HEK293T (cell line): ENCODE results near the gene FKBP8.

Experiments used
- CTCF ChIA-PET: fragments of 350-600 bp; formaldehyde crosslinking; extraction: SDS; loops from one replicate; lab custom pipeline; 2021; ENCODE audit warnings: antibody characterized with exemption, inconsistent platforms; lab: Yijun Ruan, JAX
- POLR2A ChIA-PET: fragments of 350-600 bp; formaldehyde crosslinking; extraction: SDS; loops from one replicate; lab custom pipeline; 2020; ENCODE audit warnings: antibody characterized with exemption, inconsistent platforms; lab: Yijun Ruan, JAX
- DNase-seq: peaks from one replicate; pipeline ENCODE4 v3.0.0; 2012; ENCODE audit warnings: mixed read lengths; ENCODE audit errors: extremely low spot score
- ARNT ChIP-seq: fragments of 450-650 bp; IDR thresholded peaks from 2 replicates; pipeline ENCODE4 v1.6.1; 2017; ENCODE audit warnings: mild to moderate bottlenecking
- BHLHE40 ChIP-seq: fragments of 450-650 bp; IDR thresholded peaks from 2 replicates; pipeline ENCODE4 v1.6.1; 2016; ENCODE audit warnings: mild to moderate bottlenecking, moderate library complexity, borderline replicate concordance
- CTBP1 ChIP-seq: fragments of 450-650 bp; IDR thresholded peaks from 2 replicates; pipeline ENCODE4 v1.6.1; 2016; ENCODE audit warnings: borderline replicate concordance
- ELF4 ChIP-seq: fragments of 450-650 bp; IDR thresholded peaks from 2 replicates; pipeline ENCODE4 v1.6.1; 2017; ENCODE audit warnings: antibody characterized with exemption
- FOXA1 ChIP-seq: fragments of 450-650 bp; IDR thresholded peaks from 2 replicates; pipeline ENCODE4 v1.6.1; 2016; ENCODE audit warnings: mild to moderate bottlenecking
- FOXK2 ChIP-seq: fragments of 450-650 bp; IDR thresholded peaks from 2 replicates; pipeline ENCODE4 v1.6.1; 2016; ENCODE audit warnings: mild to moderate bottlenecking
- FOXM1 ChIP-seq: fragments of 450-650 bp; IDR thresholded peaks from 2 replicates; pipeline ENCODE4 v1.6.1; 2017; ENCODE audit warnings: mild to moderate bottlenecking, borderline replicate concordance
- HDGF ChIP-seq: fragments of 450-650 bp; IDR thresholded peaks from 2 replicates; pipeline ENCODE4 v1.6.1; 2017; ENCODE audit warnings: antibody characterized with exemption, borderline replicate concordance
- L3MBTL2 ChIP-seq: fragments of 450-650 bp; conservative IDR thresholded peaks from 2 replicates; pipeline ENCODE4 v1.6.1; 2016; ENCODE audit warnings: mild to moderate bottlenecking
- LEF1 ChIP-seq: fragments of 450-650 bp; IDR thresholded peaks from 2 replicates; pipeline ENCODE4 v1.6.1; 2017; ENCODE audit warnings: mild to moderate bottlenecking, borderline replicate concordance
- NFRKB ChIP-seq: fragments of 450-650 bp; IDR thresholded peaks from 2 replicates; pipeline ENCODE4 v1.6.1; 2016; ENCODE audit warnings: mild to moderate bottlenecking, moderate library complexity
- SP1 ChIP-seq: fragments of 450-650 bp; IDR thresholded peaks from 2 replicates; pipeline ENCODE4 v1.6.1; 2017
- SUZ12 ChIP-seq: fragments of 450-650 bp; IDR thresholded peaks from 2 replicates; pipeline ENCODE4 v1.6.1; 2016; ENCODE audit warnings: mild to moderate bottlenecking
- TARDBP ChIP-seq: fragments of 450-650 bp; IDR thresholded peaks from 2 replicates; pipeline ENCODE4 v1.6.1; 2016
- ZNF384 ChIP-seq: fragments of 450-650 bp; IDR thresholded peaks from 2 replicates; pipeline ENCODE4 v1.6.1; 2016
- TF ChIP-seq, protein P1 (sequence below): fragments of 450-650 bp; IDR thresholded peaks from 2 replicates; pipeline ENCODE4 v1.6.1; 2016

Gene FKBP8

GRCh38 chr19:18513868-18514267, 29.5 kb downstream of the FKBP8 start:
- CTCF ChIA-PET: no interaction called here
- TF ChIP-seq, protein P1, sequence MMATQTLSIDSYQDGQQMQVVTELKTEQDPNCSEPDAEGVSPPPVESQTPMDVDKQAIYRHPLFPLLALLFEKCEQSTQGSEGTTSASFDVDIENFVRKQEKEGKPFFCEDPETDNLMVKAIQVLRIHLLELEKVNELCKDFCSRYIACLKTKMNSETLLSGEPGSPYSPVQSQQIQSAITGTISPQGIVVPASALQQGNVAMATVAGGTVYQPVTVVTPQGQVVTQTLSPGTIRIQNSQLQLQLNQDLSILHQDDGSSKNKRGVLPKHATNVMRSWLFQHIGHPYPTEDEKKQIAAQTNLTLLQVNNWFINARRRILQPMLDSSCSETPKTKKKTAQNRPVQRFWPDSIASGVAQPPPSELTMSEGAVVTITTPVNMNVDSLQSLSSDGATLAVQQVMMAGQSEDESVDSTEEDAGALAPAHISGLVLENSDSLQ: no peak
- no peak for TF ChIP-seq BHLHE40
- no peak for TF ChIP-seq FOXM1
- POLR2A ChIA-PET: interaction anchor here (2.4 kb wide), 1 partner anchor 75 kb away, joined by 7 read pairs; the partner anchor contains the start of gene REX1BD
- DNase-seq: no peak

GRCh38 chr19:18510216-18510615, 33.2 kb downstream of the FKBP8 start:
- POLR2A ChIA-PET: interaction anchor here (1.2 to 1.5 kb wide), 2 partner anchors 10 to 62 kb away, joined by 3 to 4 read pairs; partner anchors contain the start of gene UBA52
- TF ChIP-seq NFRKB (no peak), ZNF384 (no peak)
- TF ChIP-seq, protein P1: no peak
- CTCF ChIA-PET: interaction anchor here (0.9 to 1.4 kb wide), 3 partner anchors 10 to 23 kb away, joined by 3 to 5 read pairs (median 3); no protein-coding TSS in a partner anchor
- DNase-seq: no peak

DNA sequence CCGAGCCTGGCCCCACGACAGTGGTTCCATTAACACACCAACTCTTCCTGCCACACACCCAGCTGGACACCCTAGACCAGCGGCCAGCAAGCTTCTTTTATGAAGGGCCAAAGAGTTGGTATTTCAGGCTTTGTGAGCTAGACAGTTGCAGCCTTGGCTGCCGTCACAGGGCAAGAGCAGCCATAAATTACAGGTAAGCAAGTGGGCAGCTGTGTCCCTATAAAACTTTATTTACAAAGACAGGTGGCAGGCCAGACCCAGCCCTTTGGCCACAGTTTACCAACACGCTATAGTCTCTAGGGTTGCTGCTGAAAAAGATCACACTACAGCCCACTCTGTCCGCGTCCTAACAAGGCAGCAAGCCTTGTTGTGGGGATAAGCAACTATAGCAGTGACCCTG, 34.8 kb downstream of the FKBP8 start:
- ChIA-PET CTCF (interaction anchor here (0.6 to 1.2 kb wide), 2 partner anchors 11 to 80 kb away, joined by 3 read pairs; no protein-coding TSS in a partner anchor), POLR2A (interaction anchor here (1.5 kb wide), 1 partner anchor 63 kb away, joined by 4 read pairs; the partner anchor contains the start of gene UBA52)
- no peak for DNase-seq
- no peak for TF ChIP-seq ELF4
- TF ChIP-seq SP1: no peak
- no peak for TF ChIP-seq LEF1
- no peak for TF ChIP-seq BHLHE40
- no peak for TF ChIP-seq FOXK2

- TF ChIP-seq FOXK2: no peak
- no peak for TF ChIP-seq SUZ12
- TF ChIP-seq ZNF384: no peak
- no peak for TF ChIP-seq ARNT
- no peak for TF ChIP-seq ELF4
- no peak for TF ChIP-seq L3MBTL2
- TF ChIP-seq NFRKB: no peak
- no peak for TF ChIP-seq HDGF
- no peak for TF ChIP-seq FOXM1
- no peak for TF ChIP-seq FOXA1
- CTCF ChIA-PET: interaction anchor here (1.2 kb wide), 1 partner anchor 12 kb away, joined by 3 read pairs; no protein-coding TSS in a partner anchor
- DNase-seq: no peak
- POLR2A ChIA-PET: no interaction called here
Observed at GRCh38 chr19:18507727-18508440, 35.5 kb downstream of the FKBP8 start.

DNA sequence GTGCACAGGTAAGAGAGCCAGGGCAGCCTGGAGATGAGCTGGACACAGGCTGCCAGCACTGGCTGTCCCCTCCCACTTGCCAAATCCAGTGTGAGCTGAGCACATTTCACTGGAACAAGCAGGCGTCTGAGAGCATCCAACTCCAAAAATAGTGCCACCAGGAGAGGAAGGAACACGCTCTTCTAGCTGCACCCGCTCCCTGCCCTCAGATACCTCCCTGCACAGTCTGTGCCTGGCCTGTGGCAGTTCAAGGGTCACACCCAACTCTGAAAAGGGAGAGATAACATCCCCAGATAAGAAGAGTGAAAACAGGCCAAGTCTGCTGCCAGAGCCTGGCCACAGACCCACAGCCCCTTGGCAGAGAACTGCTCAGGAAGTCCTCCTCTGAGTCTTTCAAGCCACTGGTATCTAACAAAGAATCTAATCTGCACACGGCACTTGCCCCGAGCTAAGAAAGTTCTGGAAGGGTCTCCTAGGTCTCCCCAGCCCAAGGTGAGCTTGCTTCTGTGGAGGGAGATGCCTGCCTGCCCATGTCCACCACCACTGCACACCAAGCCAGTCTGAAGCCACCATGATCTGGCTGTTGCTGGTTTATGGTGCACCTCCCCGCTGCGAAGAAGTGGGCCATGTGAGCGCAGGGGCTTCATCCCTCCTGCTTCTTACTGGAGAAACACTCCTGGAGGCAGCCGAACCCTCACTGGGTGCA, 36.2 kb downstream of the FKBP8 start:
- TF ChIP-seq CTBP1: no peak
- no peak for TF ChIP-seq SUZ12
- no peak for TF ChIP-seq ARNT
- TF ChIP-seq, protein P1: no peak
- TF ChIP-seq ELF4: no peak
- no peak for TF ChIP-seq LEF1
- no peak for TF ChIP-seq FOXA1
- TF ChIP-seq ZNF384: no peak
- no peak for TF ChIP-seq L3MBTL2
- no peak for TF ChIP-seq FOXK2
- TF ChIP-seq TARDBP: no peak
- no peak for TF ChIP-seq BHLHE40
- TF ChIP-seq FOXM1: no peak
- DNase-seq: no peak
- CTCF ChIA-PET: interaction anchor here (0.5 kb wide), 1 partner anchor 18 kb away, joined by 4 read pairs; no protein-coding TSS in a partner anchor
- POLR2A ChIA-PET: interaction anchor here (1.6 kb wide), 1 partner anchor 14 kb away, joined by 6 read pairs; no protein-coding TSS in a partner anchor
